ENCODE measurements around the gene PDE8A. TPM values are rescaled to one million over a fixed set of nuclear protein-coding genes. Genes with fewer than 3 reads are reported as not detected.

PDE8A gene
- total and polyA plus RNA-seq, 10 of the 15 experiments (the other 5 are each of a cell fraction or from before 2014, with no cell fraction given): 6.7 to 69.2 (median 27.2) TPM

- H3K4me3 ChIP-seq: no peak overlapping the region
- 88% methylated on average over 11 of the region's 11 CpGs for WGBS (ENCODE audit: insufficient coverage, insufficient replicate concordance, low lambda C conversion rate, missing lambda C conversion rate)
- H3K9ac ChIP-seq (ENCODE audit: control insufficient read depth, insufficient read depth, low read length): no peak overlapping the region
- peaks cover 10 to 20% of the 10 kb centered on the region in 2 experiments for H3K36me3 ChIP-seq (ENCODE audit: control insufficient read depth in 2 of 2, insufficient read depth in 2 of 2, low read length in 1 of 2)
- intact Hi-C loops (cut with micrococcal nuclease; ENCODE audit: unreplicated experiment) (no loop called here), in situ Hi-C loops (cut with MboI) (no loop called here)
- no TSS peak for BruUV-seq (replicated peaks)
- no peaks in the 10 kb centered on the region for H3K27me3 ChIP-seq (replicated peaks in 1 of 2; ENCODE audit: control insufficient read depth in 2 of 2, insufficient read depth in 2 of 2, low read length in 1 of 2)
- ChIA-PET CTCF (interaction anchor here (0.9 kb wide), 1 partner anchor 210 kb away, joined by 3 read pairs; no protein-coding TSS in a partner anchor), RAD21 (ENCODE audit: unreplicated experiment) (no interaction called here), POLR2A (no interaction called here), SMC1A (ENCODE audit: uncharacterized antibody, unreplicated experiment) (no interaction called here)
- H3K27ac ChIP-seq (ENCODE audit: control insufficient read depth, insufficient read depth): no peak overlapping the region
- H3K4me1 ChIP-seq (ENCODE audit: control insufficient read depth, insufficient read depth, low read length): no peaks in the 10 kb centered on the region
- no peaks in the 10 kb centered on the region for H3K9me3 ChIP-seq (replicated peaks; ENCODE audit: control insufficient read depth, insufficient read depth, low read length)
- DNase-seq (ENCODE audit: low read depth, low spot score): no peak
- H2AFZ ChIP-seq (ENCODE audit: control insufficient read depth, low read depth, low read length): no peak overlapping the region
- FAIRE-seq: no peak
- H3K4me2 ChIP-seq (ENCODE audit: control insufficient read depth, insufficient read depth): no peak overlapping the region
- no peaks in the 10 kb centered on the region for H3K79me2 ChIP-seq (ENCODE audit: control insufficient read depth, insufficient read depth, low read length)
- TF ChIP-seq, protein P1, sequence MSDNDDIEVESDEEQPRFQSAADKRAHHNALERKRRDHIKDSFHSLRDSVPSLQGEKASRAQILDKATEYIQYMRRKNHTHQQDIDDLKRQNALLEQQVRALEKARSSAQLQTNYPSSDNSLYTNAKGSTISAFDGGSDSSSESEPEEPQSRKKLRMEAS (IDR thresholded peaks at IDR 0.05; ENCODE audit: low read depth, low read length): no peak
- TF ChIP-seq SMAD1 (IDR thresholded peaks at IDR 0.05; ENCODE audit: low read depth, partially characterized antibody) (no peak), MEF2A (IDR thresholded peaks at IDR 0.05; ENCODE audit: insufficient read depth, low read depth, low read length) (no peak), BCL3 (IDR thresholded peaks at IDR 0.05; ENCODE audit: borderline replicate concordance, insufficient read depth, low read depth, low read length, poor library complexity, severe bottlenecking) (no peak)
- ATAC-seq: no peak
- H4K20me1 ChIP-seq (ENCODE audit: control insufficient read depth, insufficient read depth): no peaks in the 10 kb centered on the region
Observed at GRCh38 chr15:85137489-85138168, 156.0 kb downstream of the PDE8A start.

GRCh38 chr15:85139391-85139790 lies 157.7 kb downstream of the PDE8A start:
- Histone ChIP-seq H3K4me2 (ENCODE audit: control insufficient read depth, insufficient read depth) (no peak overlapping the region), H3K27ac (ENCODE audit: control insufficient read depth, insufficient read depth) (no peak overlapping the region), H3K9ac (ENCODE audit: control insufficient read depth, insufficient read depth, low read length) (no peak overlapping the region), H3K4me3 (no peak overlapping the region), H3K4me1 (ENCODE audit: control insufficient read depth, insufficient read depth, low read length) (no peaks in the 10 kb centered on the region), H4K20me1 (ENCODE audit: control insufficient read depth, insufficient read depth) (no peaks in the 10 kb centered on the region), H2AFZ (ENCODE audit: control insufficient read depth, low read depth, low read length) (no peak overlapping the region), H3K79me2 (ENCODE audit: control insufficient read depth, insufficient read depth, low read length) (no peaks in the 10 kb centered on the region), H3K9me3 (replicated peaks; ENCODE audit: control insufficient read depth, insufficient read depth, low read length) (no peaks in the 10 kb centered on the region), H3K27me3 (replicated peaks in 1 of 2; ENCODE audit: control insufficient read depth in 2 of 2, insufficient read depth in 2 of 2, low read length in 1 of 2) (no peaks in the 10 kb centered on the region), H3K36me3 (ENCODE audit: control insufficient read depth in 2 of 2, insufficient read depth in 2 of 2, low read length in 1 of 2) (peaks cover 10 to 20% of the 10 kb centered on the region in 2 experiments)
- DNase-seq (ENCODE audit: low read depth, low spot score): no peak
- RAD21 ChIA-PET (ENCODE audit: unreplicated experiment): no interaction called here
- in situ Hi-C loops (cut with MboI) (no loop called here), intact Hi-C loops (cut with micrococcal nuclease; ENCODE audit: unreplicated experiment) (no loop called here)
- ATAC-seq: no peak
- FAIRE-seq: no peak
- SMC1A ChIA-PET (ENCODE audit: uncharacterized antibody, unreplicated experiment): no interaction called here
- POLR2A ChIA-PET: no interaction called here
- no TSS peak for BruUV-seq (replicated peaks)
- 100% methylated on average over 2 of the region's 2 CpGs for WGBS (ENCODE audit: insufficient coverage, insufficient replicate concordance, low lambda C conversion rate, missing lambda C conversion rate)
- CTCF ChIA-PET: no interaction called here
- TF ChIP-seq LARP7 (IDR thresholded peaks at IDR 0.05): no peak
- TF ChIP-seq ZNF24 (IDR thresholded peaks at IDR 0.05): no peak
- TF ChIP-seq CEBPB (IDR thresholded peaks at IDR 0.05; ENCODE audit: borderline replicate concordance in 1 of 2, low read depth in 2 of 2, low read length in 2 of 2): no peak
- TF ChIP-seq TCF3 (IDR thresholded peaks at IDR 0.05; ENCODE audit: borderline replicate concordance, insufficient read depth, low read depth, low read length): no peak
- TF ChIP-seq RAD21 (IDR thresholded peaks at IDR 0.05; ENCODE audit: insufficient read depth, low read depth, low read length): no peak
- TF ChIP-seq, protein P2, sequence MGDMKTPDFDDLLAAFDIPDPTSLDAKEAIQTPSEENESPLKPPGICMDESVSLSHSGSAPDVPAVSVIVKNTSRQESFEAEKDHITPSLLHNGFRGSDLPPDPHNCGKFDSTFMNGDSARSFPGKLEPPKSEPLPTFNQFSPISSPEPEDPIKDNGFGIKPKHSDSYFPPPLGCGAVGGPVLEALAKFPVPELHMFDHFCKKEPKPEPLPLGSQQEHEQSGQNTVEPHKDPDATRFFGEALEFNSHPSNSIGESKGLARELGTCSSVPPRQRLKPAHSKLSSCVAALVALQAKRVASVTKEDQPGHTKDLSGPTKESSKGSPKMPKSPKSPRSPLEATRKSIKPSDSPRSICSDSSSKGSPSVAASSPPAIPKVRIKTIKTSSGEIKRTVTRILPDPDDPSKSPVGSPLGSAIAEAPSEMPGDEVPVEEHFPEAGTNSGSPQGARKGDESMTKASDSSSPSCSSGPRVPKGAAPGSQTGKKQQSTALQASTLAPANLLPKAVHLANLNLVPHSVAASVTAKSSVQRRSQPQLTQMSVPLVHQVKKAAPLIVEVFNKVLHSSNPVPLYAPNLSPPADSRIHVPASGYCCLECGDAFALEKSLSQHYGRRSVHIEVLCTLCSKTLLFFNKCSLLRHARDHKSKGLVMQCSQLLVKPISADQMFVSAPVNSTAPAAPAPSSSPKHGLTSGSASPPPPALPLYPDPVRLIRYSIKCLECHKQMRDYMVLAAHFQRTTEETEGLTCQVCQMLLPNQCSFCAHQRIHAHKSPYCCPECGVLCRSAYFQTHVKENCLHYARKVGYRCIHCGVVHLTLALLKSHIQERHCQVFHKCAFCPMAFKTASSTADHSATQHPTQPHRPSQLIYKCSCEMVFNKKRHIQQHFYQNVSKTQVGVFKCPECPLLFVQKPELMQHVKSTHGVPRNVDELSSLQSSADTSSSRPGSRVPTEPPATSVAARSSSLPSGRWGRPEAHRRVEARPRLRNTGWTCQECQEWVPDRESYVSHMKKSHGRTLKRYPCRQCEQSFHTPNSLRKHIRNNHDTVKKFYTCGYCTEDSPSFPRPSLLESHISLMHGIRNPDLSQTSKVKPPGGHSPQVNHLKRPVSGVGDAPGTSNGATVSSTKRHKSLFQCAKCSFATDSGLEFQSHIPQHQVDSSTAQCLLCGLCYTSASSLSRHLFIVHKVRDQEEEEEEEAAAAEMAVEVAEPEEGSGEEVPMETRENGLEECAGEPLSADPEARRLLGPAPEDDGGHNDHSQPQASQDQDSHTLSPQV (IDR thresholded peaks at IDR 0.05): no peak
- TF ChIP-seq MXI1 (IDR thresholded peaks at IDR 0.05; ENCODE audit: low read depth, low read length): no peak
